Activated CD4-positive, alpha-beta T cell treated with anti-CD3 and anti-CD28 coated beads, Interleukin-2, amount 50 U/mL, for 48 hours (primary cell): ENCODE measurements around the gene JDP2.

Experiments
- DNase-seq, 2 experiments: peaks; one replicate each; pipeline ENCODE4 v3.0.0-alpha.2; 2020

The JDP2 gene

GRCh38 chr14:75411214-75411540, 16.6 kb upstream of the JDP2 start:
- DNase-seq = no peak

- DNase-seq = no peak
Measured at GRCh38 chr14:75413013-75413412, 14.8 kb upstream of the JDP2 start.

DNA sequence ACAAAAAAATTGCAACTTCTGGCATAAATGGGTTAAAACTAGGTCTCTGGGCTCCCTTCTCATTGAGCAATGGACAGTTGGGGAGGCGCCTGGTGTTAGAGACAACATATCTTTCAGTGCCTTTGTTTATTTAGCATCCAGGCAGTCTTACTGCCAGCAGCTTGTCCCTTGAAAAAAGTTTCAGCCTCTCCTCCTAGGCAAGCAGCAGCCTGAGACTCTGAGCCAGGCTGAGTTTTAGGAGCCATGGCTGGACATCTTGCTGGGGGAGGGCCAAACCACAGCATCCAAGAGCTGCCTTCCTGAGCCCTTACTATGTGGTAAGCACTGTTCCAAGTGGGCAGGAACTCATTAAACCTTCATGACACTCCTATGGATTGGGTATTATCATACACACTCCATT, 10.1 kb upstream of the JDP2 start:
- DNase-seq = no peak

DNA sequence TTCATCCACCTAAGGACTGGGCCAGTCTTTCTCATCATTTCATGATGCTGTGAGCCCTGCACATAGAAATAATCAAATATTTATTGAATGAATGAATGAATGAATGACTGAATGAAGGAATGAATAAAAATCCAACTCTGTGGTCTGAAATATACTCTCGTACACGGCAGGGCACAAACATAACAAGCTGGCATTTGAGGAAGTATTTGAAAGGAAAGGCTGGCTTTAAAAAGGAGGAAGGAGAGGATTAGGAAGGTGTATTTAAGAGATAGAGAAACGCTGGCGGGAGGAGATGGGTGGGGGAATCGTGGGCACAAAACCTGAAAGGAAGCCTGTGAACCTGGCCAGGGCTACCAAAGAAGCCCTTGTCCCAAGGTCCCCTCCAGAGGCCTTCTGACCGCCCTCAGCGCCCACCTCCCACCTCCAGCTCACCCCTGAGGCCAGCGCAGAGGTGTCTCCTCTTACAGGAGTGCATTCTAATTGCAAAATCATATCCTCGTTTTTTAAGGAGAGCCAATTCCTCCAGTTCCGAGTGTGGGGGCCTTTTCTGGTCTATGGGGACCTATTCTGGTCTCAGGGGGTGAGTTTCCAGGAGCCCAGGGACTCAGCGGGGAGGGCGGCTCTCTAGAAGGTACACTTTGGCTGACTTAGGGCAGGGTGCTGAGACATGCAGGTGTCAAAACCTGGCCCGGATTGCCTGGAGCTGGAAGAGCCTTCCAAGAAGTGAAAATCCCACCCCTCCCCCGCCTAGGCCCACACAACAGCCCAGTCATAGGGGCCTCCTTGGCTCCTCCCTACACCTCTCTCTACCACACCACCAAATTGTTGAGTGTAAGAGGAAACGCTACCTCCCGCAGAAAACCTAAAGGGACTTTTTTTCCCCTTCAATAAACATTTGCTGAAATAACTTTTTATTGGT, 8.7 kb upstream of the JDP2 start:
- peak; percentile 58 to 64 for DNase-seq

DNA sequence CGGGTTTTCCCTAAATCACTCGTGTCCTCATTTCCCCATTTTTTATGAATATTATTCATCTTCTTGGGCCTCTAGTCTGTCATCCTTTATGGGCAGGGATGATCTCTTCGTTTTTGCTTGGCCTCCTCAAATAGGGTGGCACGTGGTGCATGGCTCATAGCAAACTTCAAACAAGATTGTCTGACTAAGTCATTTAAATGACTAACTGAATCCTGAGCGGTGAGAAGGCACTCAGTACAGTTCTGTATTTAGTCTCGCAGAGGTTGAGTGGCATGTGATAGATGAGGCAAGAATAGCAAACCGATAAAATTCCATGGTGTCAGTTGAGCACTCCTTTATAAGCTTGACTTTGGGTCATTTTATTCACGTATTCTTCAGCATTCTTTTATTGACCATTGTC, 5.7 kb upstream of the JDP2 start:
- DNase-seq = peak in 1 of 2 experiments; percentile 18

DNA sequence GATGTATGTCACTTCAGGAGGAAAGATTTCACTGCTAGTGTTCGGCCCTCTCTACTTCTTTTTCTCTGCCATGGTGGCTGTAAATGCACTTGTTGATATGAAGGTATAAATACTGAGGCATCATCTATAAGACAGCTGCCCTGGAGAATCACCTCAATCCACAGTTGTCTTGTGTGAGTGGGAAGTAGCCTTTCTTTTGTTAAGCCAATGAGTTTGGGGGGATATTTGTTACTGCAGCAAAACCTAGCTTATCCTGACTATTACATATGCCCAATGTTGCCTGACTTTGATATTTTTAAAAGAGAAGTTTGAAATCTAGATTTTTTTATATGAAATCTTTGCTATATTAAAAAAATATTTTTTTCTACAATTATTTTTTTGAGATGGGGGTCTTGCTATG, 3.3 kb upstream of the JDP2 start:
- DNase-seq = no peak

- no peak for DNase-seq
Measured at GRCh38 chr14:75425446-75425845, 2.4 kb upstream of the JDP2 start.

DNA sequence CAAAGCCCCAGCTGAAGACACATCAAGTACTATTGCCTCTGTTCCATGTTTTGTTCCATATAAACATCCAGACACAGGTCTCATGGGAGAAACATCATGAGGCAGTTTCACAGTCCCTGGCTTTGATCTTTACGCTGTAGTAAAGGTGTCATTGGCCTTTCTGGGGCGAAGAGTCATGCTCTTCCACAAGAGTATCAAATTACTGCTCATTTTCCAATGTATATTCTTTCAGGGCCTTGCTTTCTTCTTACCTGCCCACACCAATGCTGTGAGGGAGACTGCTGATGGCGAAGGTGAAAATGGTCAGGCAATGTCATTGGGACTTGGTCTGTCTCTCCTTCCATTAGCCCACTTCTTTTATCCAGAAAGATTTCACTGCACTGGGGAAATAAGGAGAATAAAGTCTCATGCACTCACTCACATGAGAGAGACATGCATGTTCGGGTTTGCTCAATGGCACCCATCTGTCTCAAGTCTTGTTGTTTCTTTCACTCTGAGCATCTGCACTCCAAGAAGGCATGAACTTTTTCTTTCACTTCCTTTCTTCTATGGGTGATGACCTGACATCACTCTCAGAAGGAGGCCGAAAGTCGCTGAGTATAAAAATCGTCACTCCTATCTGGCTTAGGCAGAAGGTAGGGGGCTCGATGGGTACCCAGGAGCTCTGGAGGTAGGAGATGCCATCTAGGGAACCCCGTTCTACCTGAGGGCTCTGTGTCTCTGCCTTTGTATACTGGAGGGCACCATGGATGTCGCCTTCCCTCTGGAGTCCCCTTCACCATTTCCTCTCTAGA, 1.3 kb upstream of the JDP2 start:
- DNase-seq = no peak

DNA sequence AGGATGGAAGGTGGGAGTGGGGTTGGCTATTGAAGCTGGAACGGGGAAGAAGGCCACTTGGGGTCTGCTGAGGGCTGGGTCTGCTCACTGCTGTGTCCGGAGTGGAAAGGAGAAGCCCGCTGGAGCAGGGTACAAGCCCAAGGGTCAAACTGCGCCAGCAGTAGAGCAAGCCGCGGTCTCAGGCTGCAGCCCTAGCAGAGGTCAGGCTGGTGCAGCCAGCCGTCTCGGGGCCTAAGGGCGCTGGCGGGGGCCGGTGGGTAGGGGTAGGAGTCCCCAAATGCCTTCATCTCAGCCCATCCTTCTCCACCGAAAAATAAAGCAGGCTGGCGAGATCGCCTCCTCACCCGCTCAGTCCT, 718 bp upstream of the JDP2 start:
- no peak for DNase-seq

- DNase-seq = peak; percentile 13 to 29
Measured at GRCh38 chr14:75428230-75429104, 645 bp downstream of the JDP2 start.

DNA sequence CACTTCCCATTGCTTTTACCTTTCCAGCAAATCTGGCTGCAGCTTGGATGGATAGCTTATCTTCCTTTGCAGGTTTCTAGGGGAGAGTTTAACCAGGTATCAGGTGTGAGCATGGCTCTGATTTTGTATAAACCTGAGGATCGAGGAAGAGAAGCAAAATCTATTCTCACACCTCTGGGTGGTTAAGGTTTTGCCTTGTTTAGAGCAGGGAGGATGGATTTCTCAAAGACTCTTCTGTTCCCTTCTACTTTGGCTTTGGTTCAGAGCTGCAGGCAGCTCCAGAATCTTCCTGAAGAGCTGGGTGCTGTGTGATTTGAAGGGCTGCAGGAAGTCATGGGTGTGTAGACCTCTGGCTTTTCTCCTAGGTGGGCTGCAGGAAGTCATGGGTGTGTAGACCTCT, 1.7 kb downstream of the JDP2 start:
- no peak for DNase-seq

DNA sequence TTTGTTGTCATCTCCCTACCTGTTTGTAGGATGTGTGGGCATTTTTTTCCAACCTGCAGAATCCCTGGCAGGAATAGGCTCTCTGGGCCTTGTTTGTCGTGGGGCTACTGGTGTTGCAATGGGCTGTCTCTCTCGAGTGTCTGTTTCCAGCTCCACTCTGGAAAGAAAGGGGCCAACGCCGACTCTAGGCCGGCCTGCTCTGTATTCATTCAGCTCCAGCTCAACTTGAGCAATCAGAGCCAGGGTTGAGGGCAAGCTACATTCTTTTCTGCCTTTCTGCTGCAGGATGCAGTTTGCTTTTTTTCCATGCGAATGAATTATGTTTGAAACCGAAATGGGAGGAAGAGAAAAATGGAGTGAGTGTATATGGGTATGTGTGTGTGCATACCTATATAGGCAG, 2.3 kb downstream of the JDP2 start:
- DNase-seq = no peak

- DNase-seq = no peak
Measured at GRCh38 chr14:75430526-75430925, 2.7 kb downstream of the JDP2 start.

GRCh38 chr14:75430976-75431375, 3.2 kb downstream of the JDP2 start:
- DNase-seq = no peak

DNA sequence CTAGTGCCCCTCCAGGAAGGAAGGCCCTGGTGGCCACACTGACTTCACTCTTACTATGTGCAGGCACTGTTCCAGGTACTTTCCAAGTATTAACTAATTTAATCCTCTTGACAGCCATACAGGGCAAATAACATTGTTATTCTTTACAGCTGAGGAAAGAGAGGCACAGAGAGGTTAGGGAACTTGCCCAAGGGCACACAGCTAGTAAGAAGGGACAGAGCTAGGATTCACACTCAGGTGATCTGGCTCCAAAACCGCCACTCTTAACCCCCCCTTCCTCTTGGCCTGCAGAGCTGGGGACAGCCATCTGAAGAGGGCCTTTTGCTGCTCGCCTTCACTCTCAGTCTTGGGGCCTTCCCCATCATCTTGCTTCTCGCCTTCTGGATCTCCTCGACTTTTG, 4.0 kb downstream of the JDP2 start:
- DNase-seq = no peak

GRCh38 chr14:75432411-75432810, 4.6 kb downstream of the JDP2 start:
- DNase-seq = no peak

DNA sequence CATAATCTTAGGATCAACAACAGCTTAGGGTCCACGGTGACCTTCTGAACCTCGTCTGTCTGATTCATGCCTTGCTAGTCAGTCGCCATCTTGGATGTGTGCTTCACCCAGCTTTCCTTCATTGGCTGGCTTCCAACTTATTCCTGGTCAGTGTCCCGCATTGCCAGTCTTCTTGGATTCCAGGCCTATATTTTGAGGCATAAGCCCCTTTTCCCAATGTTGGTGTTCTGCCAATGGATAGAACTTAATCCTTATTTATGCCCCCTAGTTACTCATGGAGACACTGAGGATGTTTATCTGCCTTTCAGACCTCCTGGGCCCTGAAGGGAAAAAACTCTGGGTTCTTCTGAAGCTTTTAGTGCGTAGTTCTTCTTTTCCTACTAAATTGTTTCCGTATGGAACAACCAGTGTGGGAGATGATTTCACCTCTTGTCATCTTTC, 5.8 kb downstream of the JDP2 start:
- DNase-seq = no peak

- no peak for DNase-seq
Measured at GRCh38 chr14:75434138-75434889, 6.5 kb downstream of the JDP2 start.

DNA sequence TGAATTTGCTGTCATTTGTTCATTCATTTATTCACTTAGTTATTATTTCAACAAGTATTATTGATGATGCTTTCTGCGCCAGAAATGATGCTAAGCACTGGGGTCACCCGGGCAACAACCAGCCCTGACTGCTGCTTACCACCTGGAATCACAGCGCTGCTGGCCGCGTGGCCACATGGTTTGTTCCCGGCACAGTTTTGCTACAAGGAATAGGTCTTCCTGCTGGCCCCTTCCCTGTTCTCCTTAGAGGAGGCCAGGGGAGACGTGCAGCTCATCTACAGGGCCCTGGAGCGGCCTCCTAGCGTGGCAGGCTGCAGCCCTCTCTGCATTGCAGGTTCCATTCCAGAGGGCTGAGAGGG, 7.0 kb downstream of the JDP2 start:
- no peak for DNase-seq

- no peak for DNase-seq
Measured at GRCh38 chr14:75435473-75435872, 7.7 kb downstream of the JDP2 start.

DNA sequence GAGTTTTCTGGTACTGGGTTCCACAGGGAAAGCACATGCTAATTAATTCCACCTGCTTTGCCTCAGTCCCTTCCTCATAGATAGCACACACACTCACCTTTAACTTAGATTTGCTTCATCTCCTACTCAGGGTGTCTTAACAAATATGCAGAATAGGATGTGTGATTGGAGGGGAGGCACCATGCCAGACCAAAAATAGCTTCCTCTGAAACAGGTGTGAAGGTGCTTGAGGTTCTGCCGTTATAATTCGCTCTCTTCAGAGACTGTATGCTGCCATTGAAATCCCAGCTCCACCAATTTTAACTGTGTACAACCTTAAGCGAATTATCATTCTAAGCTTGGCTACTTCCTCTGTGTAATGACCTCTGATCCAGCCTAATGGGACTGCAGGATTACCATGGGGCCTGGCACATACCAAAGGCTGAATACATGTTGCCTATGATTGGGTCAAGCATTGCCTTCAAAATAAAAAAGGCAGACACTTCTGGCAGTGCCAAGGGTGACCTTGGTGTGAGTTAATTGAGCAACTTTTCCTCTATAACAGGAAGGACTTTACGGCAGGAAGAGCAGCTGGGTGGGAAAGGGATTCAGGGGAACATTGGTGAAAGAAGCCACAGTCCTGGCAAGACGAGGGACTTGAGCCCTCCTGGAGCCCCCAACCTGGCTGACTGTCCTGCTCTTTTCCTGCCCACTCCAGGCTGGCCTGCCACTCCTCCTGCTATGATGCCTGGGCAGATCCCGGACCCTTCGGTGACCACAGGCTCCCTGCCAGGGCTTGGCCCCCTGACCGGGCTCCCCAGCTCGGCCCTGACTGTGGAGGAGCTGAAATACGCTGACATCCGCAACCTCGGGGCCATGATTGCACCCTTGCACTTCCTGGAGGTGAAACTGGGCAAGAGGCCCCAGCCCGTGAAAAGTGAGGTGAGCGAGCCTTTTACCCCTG, 9.7 kb downstream of the JDP2 start:
- no peak for DNase-seq
